Measurements from ENCODE around the gene AGO4.

- TF ChIP-seq CTCF (IDR thresholded peaks at IDR 0.05) (no peak), POLR2AphosphoS5 (IDR thresholded peaks at IDR 0.05) (no peak), EP300 (IDR thresholded peaks at IDR 0.05) (no peak)
Observed at GRCh38 chr1:35844826-35845225, 37.0 kb downstream of the AGO4 start.
